ENCODE results near the gene FAM53A. TPM values are rescaled to one million over a fixed set of nuclear protein-coding genes. Genes with fewer than 3 reads are reported as not detected.
"Not testable (repeated sequence)": the region's sequence is repeated elsewhere in the genome, so short reads cannot be mapped to it uniquely, and the experiment has no call there.

The FAM53A gene
- total RNA-seq, 1 donor from 2014 or later, result 0.95 TPM

- intact Hi-C loops (cut with micrococcal nuclease), result no loop called here
Measured at GRCh38 chr4:1717129-1718094, 33.3 kb upstream of the FAM53A start.

- intact Hi-C loops (cut with micrococcal nuclease), result no loop called here
Measured at GRCh38 chr4:1716065-1716945, 32.2 kb upstream of the FAM53A start.

- intact Hi-C loops (cut with micrococcal nuclease), result no loop called here
Measured at GRCh38 chr4:1715002-1715758, 31.1 kb upstream of the FAM53A start.

- intact Hi-C loops (cut with micrococcal nuclease), result no loop called here
Measured at GRCh38 chr4:1714303-1715001, 30.3 kb upstream of the FAM53A start.

GRCh38 chr4:1713003-1713851, 29.1 kb upstream of the FAM53A start:
- intact Hi-C loops (cut with micrococcal nuclease), result loop anchor here (2.0 kb wide), 6 partner anchors 14 to 756 kb away; partner anchors contain the start of genes MXD4, NSD2, RNF4 and UVSSA

GRCh38 chr4:1712216-1713002, 28.3 kb upstream of the FAM53A start, which contains the start of gene SLBP:
TSS of gene SLBP (minus strand) at chr4:1712319. CDS start at chr4:1712188, 131 bp downstream.
- intact Hi-C loops (cut with micrococcal nuclease), result loop anchor here (1.0 to 2.0 kb wide), 10 partner anchors 9 to 756 kb away; partner anchors contain the start of genes FAM53A, LETM1, MXD4 and NSD2

- intact Hi-C loops (cut with micrococcal nuclease), result loop anchor here (1.0 to 2.0 kb wide), 10 partner anchors 10 to 757 kb away; partner anchors contain the start of genes FAM53A, LETM1, MXD4 and NSD2
Measured at GRCh38 chr4:1711571-1712215, 27.6 kb upstream of the FAM53A start.

GRCh38 chr4:1711055-1711570, 27.0 kb upstream of the FAM53A start:
- intact Hi-C loops (cut with micrococcal nuclease), result no loop called here

GRCh38 chr4:1708581-1708980, 24.5 kb upstream of the FAM53A start:
- intact Hi-C loops (cut with micrococcal nuclease), result no loop called here

- intact Hi-C loops (cut with micrococcal nuclease), result no loop called here
Measured at GRCh38 chr4:1706358-1706757, 22.2 kb upstream of the FAM53A start.

GRCh38 chr4:1705732-1706131, 21.6 kb upstream of the FAM53A start:
- intact Hi-C loops (cut with micrococcal nuclease), result no loop called here

GRCh38 chr4:1703867-1704266, 19.8 kb upstream of the FAM53A start:
- intact Hi-C loops (cut with micrococcal nuclease), result no loop called here

GRCh38 chr4:1701671-1702070, 17.6 kb upstream of the FAM53A start:
- intact Hi-C loops (cut with micrococcal nuclease), result not testable (repeated sequence)

GRCh38 chr4:1695913-1696312, 11.8 kb upstream of the FAM53A start:
- intact Hi-C loops (cut with micrococcal nuclease), result no loop called here

- intact Hi-C loops (cut with micrococcal nuclease), result loop anchor here (1.0 kb wide), 2 partner anchors 19 to 33 kb away; partner anchors contain the start of gene SLBP
Measured at GRCh38 chr4:1693131-1693896, 9.2 kb upstream of the FAM53A start.

- intact Hi-C loops (cut with micrococcal nuclease), result no loop called here
Measured at GRCh38 chr4:1691737-1692373, 7.7 kb upstream of the FAM53A start.

All from T-helper 2 cell treated with Interferon-gamma antibody and Interleukin-4, amounts not matched to agents 100 ng/mL and 5 ng/mL, for 36 hours (primary cell).